ENCODE results near the gene LRRC75A.

- TF ChIP-seq RAD21 (CRISPR knock-in tag; IDR thresholded peaks at IDR 0.05) (no peak), NR2F1 (CRISPR knock-in tag; IDR thresholded peaks at IDR 0.05) (no peak), SRSF9 (IDR thresholded peaks at IDR 0.05; ENCODE audit: borderline replicate concordance, insufficient read depth, low read depth, low read length, poor library complexity, severe bottlenecking) (no peak), U2AF1 (optimal IDR thresholded peaks at IDR 0.05; ENCODE audit: low read depth, low read length) (no peak)
Observed at GRCh38 chr17:16483021-16483645, 8.9 kb downstream of the LRRC75A start.
